Measurements from ENCODE around the gene RSPH9. TPM values are rescaled to one million over a fixed set of nuclear protein-coding genes. Genes with fewer than 3 reads are reported as not detected.
A peak's percentile ranks its signal among the peaks of the same experiment; 100 is the strongest.

Gene RSPH9
- total and polyA plus RNA-seq, 2 experiments from 2014 or later, result 0.10 to 0.39 TPM

DNA sequence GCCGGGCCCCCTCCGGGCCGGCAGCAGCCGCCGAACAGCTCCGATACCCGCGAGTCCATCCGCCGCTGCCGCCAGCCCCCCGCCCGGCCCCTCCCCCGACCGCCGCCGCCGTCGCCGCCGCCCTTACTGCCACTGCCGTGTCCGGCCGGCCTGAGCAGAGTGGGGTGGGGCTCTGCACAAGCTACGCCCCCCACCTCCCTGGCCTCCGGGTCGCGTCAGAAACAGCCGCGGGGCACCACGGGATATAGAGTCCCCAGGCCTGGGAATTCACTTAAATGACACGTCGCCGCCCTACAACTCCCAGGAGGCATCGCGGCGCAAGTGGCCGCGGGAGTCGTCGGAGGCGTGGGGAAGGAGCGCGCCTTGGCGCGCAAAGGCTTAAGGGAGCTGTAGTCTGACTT is 15.7 kb upstream of the RSPH9 start, which contains the start of gene GTPBP2:
Gene GTPBP2 (minus strand): TSS at position 161 of the 401 bp plus-strand sequence. CDS start 102 bp downstream, at position 59.
- peak within 1 kb of the TSS; percentile 86 for H3K4me3 ChIP-seq
- H3K9me3 Mint-ChIP-seq, result no peaks in the 10 kb centered on the region
- no peaks in the 10 kb centered on the region for H3K9me2 ChIP-seq (ENCODE audit: insufficient read depth)
- peaks cover 11% of the 10 kb centered on the region for H3K4me1 Mint-ChIP-seq
- H2AFZ ChIP-seq, result peak within 1 kb of the TSS; percentile 91
- peaks cover 19% of the 10 kb centered on the region for H3K79me2 ChIP-seq (replicated peaks; ENCODE audit: insufficient read depth)
- peak within 1 kb of the TSS; percentile 91 for H3K27ac ChIP-seq (ENCODE audit: low read depth)
- peaks cover 30% of the 10 kb centered on the region for H3K36me3 Mint-ChIP-seq (ENCODE audit: low read depth)
- peaks cover 6% of the 10 kb centered on the region for H3K27me3 Mint-ChIP-seq (ENCODE audit: insufficient read depth, low read depth, poor library complexity)
- H3F3A ChIP-seq (replicated peaks; ENCODE audit: low read depth), result 0 out of 2 replicates have a peak, but pooled peaks cover 10% of the 10 kb centered on the region
- TF ChIP-seq, protein P1, sequence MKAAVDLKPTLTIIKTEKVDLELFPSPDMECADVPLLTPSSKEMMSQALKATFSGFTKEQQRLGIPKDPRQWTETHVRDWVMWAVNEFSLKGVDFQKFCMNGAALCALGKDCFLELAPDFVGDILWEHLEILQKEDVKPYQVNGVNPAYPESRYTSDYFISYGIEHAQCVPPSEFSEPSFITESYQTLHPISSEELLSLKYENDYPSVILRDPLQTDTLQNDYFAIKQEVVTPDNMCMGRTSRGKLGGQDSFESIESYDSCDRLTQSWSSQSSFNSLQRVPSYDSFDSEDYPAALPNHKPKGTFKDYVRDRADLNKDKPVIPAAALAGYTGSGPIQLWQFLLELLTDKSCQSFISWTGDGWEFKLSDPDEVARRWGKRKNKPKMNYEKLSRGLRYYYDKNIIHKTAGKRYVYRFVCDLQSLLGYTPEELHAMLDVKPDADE (IDR thresholded peaks at IDR 0.05), result peak; percentile 97
- TF ChIP-seq CREB1 (CRISPR knock-in tag; IDR thresholded peaks at IDR 0.05; ENCODE audit: low read depth), result peak; percentile 92
- TF ChIP-seq, protein P2, sequence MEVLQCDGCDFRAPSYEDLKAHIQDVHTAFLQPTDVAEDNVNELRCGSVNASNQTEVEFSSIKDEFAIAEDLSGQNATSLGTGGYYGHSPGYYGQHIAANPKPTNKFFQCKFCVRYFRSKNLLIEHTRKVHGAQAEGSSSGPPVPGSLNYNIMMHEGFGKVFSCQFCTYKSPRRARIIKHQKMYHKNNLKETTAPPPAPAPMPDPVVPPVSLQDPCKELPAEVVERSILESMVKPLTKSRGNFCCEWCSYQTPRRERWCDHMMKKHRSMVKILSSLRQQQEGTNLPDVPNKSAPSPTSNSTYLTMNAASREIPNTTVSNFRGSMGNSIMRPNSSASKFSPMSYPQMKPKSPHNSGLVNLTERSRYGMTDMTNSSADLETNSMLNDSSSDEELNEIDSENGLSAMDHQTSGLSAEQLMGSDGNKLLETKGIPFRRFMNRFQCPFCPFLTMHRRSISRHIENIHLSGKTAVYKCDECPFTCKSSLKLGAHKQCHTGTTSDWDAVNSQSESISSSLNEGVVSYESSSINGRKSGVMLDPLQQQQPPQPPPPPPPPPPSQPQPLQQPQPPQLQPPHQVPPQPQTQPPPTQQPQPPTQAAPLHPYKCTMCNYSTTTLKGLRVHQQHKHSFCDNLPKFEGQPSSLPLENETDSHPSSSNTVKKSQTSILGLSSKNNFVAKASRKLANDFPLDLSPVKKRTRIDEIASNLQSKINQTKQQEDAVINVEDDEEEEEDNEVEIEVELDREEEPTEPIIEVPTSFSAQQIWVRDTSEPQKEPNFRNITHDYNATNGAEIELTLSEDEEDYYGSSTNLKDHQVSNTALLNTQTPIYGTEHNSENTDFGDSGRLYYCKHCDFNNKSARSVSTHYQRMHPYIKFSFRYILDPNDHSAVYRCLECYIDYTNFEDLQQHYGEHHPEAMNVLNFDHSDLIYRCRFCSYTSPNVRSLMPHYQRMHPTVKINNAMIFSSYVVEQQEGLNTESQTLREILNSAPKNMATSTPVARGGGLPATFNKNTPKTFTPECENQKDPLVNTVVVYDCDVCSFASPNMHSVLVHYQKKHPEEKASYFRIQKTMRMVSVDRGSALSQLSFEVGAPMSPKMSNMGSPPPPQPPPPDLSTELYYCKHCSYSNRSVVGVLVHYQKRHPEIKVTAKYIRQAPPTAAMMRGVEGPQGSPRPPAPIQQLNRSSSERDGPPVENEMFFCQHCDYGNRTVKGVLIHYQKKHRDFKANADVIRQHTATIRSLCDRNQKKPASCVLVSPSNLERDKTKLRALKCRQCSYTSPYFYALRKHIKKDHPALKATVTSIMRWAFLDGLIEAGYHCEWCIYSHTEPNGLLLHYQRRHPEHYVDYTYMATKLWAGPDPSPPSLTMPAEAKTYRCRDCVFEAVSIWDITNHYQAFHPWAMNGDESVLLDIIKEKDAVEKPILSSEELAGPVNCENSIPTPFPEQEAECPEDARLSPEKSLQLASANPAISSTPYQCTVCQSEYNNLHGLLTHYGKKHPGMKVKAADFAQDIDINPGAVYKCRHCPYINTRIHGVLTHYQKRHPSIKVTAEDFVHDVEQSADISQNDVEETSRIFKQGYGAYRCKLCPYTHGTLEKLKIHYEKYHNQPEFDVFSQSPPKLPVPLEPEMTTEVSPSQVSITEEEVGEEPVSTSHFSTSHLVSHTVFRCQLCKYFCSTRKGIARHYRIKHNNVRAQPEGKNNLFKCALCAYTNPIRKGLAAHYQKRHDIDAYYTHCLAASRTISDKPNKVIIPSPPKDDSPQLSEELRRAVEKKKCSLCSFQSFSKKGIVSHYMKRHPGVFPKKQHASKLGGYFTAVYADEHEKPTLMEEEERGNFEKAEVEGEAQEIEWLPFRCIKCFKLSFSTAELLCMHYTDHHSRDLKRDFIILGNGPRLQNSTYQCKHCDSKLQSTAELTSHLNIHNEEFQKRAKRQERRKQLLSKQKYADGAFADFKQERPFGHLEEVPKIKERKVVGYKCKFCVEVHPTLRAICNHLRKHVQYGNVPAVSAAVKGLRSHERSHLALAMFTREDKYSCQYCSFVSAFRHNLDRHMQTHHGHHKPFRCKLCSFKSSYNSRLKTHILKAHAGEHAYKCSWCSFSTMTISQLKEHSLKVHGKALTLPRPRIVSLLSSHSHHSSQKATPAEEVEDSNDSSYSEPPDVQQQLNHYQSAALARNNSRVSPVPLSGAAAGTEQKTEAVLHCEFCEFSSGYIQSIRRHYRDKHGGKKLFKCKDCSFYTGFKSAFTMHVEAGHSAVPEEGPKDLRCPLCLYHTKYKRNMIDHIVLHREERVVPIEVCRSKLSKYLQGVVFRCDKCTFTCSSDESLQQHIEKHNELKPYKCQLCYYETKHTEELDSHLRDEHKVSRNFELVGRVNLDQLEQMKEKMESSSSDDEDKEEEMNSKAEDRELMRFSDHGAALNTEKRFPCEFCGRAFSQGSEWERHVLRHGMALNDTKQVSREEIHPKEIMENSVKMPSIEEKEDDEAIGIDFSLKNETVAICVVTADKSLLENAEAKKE (CRISPR knock-in tag; IDR thresholded peaks at IDR 0.05), result no peak
- TF ChIP-seq NANOG (IDR thresholded peaks at IDR 0.05; ENCODE audit: borderline replicate concordance), result no peak
- TF ChIP-seq, protein P3, sequence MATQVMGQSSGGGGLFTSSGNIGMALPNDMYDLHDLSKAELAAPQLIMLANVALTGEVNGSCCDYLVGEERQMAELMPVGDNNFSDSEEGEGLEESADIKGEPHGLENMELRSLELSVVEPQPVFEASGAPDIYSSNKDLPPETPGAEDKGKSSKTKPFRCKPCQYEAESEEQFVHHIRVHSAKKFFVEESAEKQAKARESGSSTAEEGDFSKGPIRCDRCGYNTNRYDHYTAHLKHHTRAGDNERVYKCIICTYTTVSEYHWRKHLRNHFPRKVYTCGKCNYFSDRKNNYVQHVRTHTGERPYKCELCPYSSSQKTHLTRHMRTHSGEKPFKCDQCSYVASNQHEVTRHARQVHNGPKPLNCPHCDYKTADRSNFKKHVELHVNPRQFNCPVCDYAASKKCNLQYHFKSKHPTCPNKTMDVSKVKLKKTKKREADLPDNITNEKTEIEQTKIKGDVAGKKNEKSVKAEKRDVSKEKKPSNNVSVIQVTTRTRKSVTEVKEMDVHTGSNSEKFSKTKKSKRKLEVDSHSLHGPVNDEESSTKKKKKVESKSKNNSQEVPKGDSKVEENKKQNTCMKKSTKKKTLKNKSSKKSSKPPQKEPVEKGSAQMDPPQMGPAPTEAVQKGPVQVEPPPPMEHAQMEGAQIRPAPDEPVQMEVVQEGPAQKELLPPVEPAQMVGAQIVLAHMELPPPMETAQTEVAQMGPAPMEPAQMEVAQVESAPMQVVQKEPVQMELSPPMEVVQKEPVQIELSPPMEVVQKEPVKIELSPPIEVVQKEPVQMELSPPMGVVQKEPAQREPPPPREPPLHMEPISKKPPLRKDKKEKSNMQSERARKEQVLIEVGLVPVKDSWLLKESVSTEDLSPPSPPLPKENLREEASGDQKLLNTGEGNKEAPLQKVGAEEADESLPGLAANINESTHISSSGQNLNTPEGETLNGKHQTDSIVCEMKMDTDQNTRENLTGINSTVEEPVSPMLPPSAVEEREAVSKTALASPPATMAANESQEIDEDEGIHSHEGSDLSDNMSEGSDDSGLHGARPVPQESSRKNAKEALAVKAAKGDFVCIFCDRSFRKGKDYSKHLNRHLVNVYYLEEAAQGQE (IDR thresholded peaks at IDR 0.05; ENCODE audit: unreplicated experiment), result no peak
- TF ChIP-seq POLR2AphosphoS5 (IDR thresholded peaks at IDR 0.05; ENCODE audit: low read depth), result peak; percentile 13; the same call in 1 of the 2 replicates
- peak within 1 kb of the TSS; percentile 96 for H3K4me3 Mint-ChIP-seq
- no peaks in the 10 kb centered on the region for H3K27me3 ChIP-seq (ENCODE audit: insufficient read depth)
- H3K36me3 ChIP-seq (ENCODE audit: insufficient read depth), result peaks cover 3% of the 10 kb centered on the region; the same call in 1 of the 2 replicates
- peaks cover 7% of the 10 kb centered on the region for H4K20me1 ChIP-seq (replicated peaks; ENCODE audit: insufficient read depth)
- no peaks in the 10 kb centered on the region for H3K4me1 ChIP-seq (ENCODE audit: insufficient read depth)
- H3K4me2 ChIP-seq, result peak within 1 kb of the TSS; percentile 93
- ATAC-seq, result peak; percentile 87
- H3K27ac Mint-ChIP-seq, result peak within 1 kb of the TSS; percentile 100
- DNase-seq (ENCODE audit: low spot score), result peak; percentile 100

Data from GM23338 (cell line).